ENCODE data around the gene HDLBP.

DNA sequence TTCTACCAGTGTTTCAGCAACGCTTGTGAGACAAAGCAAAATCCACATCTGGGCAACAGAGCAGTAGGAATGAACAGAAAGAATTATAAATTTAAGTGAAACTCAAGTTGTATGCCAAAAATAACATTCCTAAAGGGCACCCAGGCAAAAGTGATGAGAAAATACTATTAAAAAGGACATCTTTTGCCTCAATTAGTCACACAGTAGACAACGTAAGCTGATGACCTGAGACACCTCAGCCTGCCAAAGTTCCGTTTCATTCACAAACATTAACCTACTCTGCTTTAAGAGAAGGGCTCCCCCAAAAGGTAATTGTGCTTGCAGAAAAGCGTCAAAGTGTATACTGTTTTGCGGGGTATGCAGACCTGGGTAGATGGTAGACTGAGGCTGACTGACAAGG, 7.2 kb downstream of the HDLBP start:
- TF ChIP-seq POLR2A (IDR thresholded peaks at IDR 0.05) = no peak
- TF ChIP-seq, protein P1, sequence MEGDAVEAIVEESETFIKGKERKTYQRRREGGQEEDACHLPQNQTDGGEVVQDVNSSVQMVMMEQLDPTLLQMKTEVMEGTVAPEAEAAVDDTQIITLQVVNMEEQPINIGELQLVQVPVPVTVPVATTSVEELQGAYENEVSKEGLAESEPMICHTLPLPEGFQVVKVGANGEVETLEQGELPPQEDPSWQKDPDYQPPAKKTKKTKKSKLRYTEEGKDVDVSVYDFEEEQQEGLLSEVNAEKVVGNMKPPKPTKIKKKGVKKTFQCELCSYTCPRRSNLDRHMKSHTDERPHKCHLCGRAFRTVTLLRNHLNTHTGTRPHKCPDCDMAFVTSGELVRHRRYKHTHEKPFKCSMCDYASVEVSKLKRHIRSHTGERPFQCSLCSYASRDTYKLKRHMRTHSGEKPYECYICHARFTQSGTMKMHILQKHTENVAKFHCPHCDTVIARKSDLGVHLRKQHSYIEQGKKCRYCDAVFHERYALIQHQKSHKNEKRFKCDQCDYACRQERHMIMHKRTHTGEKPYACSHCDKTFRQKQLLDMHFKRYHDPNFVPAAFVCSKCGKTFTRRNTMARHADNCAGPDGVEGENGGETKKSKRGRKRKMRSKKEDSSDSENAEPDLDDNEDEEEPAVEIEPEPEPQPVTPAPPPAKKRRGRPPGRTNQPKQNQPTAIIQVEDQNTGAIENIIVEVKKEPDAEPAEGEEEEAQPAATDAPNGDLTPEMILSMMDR (IDR thresholded peaks at IDR 0.05) = no peak
- no peak for TF ChIP-seq POLR2AphosphoS5 (IDR thresholded peaks at IDR 0.05; ENCODE audit: insufficient read depth in 1 of 2, low read depth in 1 of 2)
